ENCODE measurements around the gene ABCC2.
A peak's percentile ranks its signal among the peaks of the same experiment; 100 is the strongest.
"Not testable (repeated sequence)": the region's sequence is repeated elsewhere in the genome, so short reads cannot be mapped to it uniquely, and the experiment has no call there.

The ABCC2 gene

DNA sequence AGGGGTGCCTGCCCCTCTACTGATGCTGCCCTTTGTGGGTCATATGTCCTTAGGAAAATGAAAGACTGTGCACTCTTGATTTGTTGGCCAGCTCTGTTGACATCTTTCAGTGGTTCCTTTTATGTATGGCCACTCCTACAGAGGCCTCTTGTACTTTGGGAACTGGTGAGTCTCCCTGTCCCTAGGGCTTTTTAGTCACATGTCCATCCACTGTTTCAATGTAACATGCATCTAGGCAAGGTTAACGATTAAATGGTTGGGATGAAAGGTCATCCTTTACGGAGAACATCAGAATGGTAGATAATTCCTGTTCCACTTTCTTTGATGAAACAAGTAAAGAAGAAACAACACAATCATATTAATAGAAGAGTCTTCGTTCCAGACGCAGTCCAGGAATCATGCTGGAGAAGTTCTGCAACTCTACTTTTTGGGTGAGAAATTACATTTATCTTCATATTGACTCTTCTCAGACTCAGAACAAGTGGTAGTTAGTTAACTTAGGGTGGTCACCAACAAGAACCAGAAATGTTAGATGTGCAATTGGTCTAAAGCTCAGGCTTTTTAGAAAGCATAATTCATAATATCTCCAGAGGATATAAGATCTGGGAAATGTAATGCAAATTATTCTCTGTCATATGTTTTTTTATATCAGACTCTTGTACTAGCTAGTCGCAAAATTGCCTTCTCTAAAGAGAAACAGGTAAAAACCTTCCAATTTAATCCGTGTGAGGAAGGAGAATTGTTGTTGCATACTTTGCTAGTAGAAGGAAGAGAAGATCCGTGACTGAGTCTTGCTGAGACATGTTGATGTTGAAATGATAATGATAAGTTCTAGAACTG, at the start of gene ABCC2:
TSS of gene ABCC2 (plus strand) at position 194 of the 840 bp plus-strand sequence. CDS start at position 399, 205 bp downstream.
- DNase-seq (ENCODE audit: low spot score) (no peak), ATAC-seq (ENCODE audit: low read depth) (no peak)
- Histone ChIP-seq H3K27me3 (ENCODE audit: insufficient read depth, poor library complexity, severe bottlenecking) (no peaks in the 10 kb centered on the region), H3K9me3 (ENCODE audit: severe bottlenecking) (no peaks in the 10 kb centered on the region), H3K27ac (ENCODE audit: poor library complexity, severe bottlenecking) (peak within 1 kb of the TSS; percentile 99), H3K4me3 (ENCODE audit: severe bottlenecking) (no peak within 1 kb of the TSS), H3K4me1 (ENCODE audit: insufficient read depth, poor library complexity, severe bottlenecking) (peaks cover 46% of the 10 kb centered on the region), H3K36me3 (ENCODE audit: low read depth) (no peaks in the 10 kb centered on the region)
- TF ChIP-seq, protein P1, sequence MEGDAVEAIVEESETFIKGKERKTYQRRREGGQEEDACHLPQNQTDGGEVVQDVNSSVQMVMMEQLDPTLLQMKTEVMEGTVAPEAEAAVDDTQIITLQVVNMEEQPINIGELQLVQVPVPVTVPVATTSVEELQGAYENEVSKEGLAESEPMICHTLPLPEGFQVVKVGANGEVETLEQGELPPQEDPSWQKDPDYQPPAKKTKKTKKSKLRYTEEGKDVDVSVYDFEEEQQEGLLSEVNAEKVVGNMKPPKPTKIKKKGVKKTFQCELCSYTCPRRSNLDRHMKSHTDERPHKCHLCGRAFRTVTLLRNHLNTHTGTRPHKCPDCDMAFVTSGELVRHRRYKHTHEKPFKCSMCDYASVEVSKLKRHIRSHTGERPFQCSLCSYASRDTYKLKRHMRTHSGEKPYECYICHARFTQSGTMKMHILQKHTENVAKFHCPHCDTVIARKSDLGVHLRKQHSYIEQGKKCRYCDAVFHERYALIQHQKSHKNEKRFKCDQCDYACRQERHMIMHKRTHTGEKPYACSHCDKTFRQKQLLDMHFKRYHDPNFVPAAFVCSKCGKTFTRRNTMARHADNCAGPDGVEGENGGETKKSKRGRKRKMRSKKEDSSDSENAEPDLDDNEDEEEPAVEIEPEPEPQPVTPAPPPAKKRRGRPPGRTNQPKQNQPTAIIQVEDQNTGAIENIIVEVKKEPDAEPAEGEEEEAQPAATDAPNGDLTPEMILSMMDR (IDR thresholded peaks at IDR 0.05; ENCODE audit: poor library complexity, severe bottlenecking): no peak

DNA sequence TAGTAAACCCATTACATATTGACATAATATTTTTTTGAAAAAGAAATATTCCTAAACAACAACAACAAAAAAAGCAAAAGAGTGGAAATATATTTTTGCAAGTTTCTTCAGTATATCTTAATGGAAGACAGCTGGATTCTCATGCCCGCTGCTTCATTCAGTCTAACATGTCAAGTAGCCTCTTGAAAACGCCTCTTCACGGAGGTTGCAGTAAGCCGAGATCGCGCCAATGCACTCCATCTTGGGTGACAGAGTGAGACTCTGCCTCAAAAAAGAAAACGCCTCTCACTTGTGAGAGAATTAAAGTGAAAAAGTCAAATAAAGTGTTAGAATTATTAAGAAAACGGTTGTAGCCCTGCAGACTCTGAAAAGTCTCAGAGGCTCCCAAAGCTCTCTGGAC, 49.1 kb upstream of the ABCC2 start:
- Histone ChIP-seq H3K27me3 (ENCODE audit: insufficient read depth, poor library complexity, severe bottlenecking) (no peaks in the 10 kb centered on the region), H3K36me3 (ENCODE audit: low read depth) (peaks cover 38% of the 10 kb centered on the region), H3K27ac (ENCODE audit: poor library complexity, severe bottlenecking) (peak overlapping the region; percentile 82), H3K4me3 (ENCODE audit: severe bottlenecking) (peak overlapping the region; percentile 53), H3K9me3 (ENCODE audit: severe bottlenecking) (no peaks in the 10 kb centered on the region), H3K4me1 (ENCODE audit: insufficient read depth, poor library complexity, severe bottlenecking) (peaks cover 12% of the 10 kb centered on the region)
- ATAC-seq (ENCODE audit: low read depth) (no peak), DNase-seq (ENCODE audit: low spot score) (no peak)
- TF ChIP-seq, protein P1 (IDR thresholded peaks at IDR 0.05; ENCODE audit: poor library complexity, severe bottlenecking): no peak

DNA sequence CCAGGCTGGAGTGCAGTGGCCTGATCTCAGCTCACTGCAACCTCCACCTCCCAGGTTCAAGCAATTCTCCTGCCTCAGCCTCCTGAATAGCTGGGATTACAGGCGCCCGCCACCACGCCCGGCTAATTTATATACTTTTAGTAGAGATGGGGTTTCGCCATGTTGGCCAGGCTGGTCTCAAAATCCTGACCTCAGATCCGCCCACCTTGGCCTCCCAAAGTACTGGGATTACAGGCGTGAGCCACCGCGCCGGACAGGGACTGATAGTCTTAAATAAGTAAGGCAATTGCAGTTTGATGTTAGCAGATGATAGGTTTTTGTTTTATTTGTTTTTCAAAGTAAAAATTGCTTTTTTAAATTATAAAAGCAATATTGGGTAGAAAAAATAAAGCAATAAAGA, 48.3 kb upstream of the ABCC2 start:
- H3K9me3 ChIP-seq (ENCODE audit: severe bottlenecking); DNase-seq (ENCODE audit: low spot score); H3K4me3 ChIP-seq (ENCODE audit: severe bottlenecking); ATAC-seq (ENCODE audit: low read depth); H3K27ac ChIP-seq (ENCODE audit: poor library complexity, severe bottlenecking); H3K27me3 ChIP-seq (ENCODE audit: insufficient read depth, poor library complexity, severe bottlenecking): not testable (repeated sequence)
- Histone ChIP-seq H3K36me3 (ENCODE audit: low read depth) (peaks cover 39% of the 10 kb centered on the region), H3K4me1 (ENCODE audit: insufficient read depth, poor library complexity, severe bottlenecking) (peaks cover 16% of the 10 kb centered on the region)

DNA sequence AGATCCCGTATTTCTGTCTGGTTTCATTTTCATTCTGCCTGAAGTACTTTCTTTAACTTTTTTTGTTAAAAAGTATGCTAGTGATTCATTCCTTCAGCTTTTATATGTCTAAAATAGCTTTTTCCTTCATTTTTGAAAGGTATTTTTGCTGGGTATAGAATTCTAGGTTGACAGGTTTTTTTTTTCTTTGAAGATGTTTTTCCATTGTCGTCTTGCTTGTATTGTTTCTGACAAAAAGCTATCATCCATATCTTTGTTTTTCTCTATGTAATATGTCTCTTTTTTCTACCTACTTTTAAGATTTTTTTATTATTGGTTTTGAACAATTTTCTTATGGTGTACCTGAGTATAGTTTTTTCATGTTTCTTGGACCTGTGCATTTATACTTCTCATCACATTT, 42.2 kb upstream of the ABCC2 start:
- no peak overlapping the region for H3K4me3 ChIP-seq (ENCODE audit: severe bottlenecking)
- H3K36me3 ChIP-seq (ENCODE audit: low read depth): peaks cover 97% of the 10 kb centered on the region
- TF ChIP-seq, protein P1 (IDR thresholded peaks at IDR 0.05; ENCODE audit: poor library complexity, severe bottlenecking): no peak
- no peak overlapping the region for H3K27ac ChIP-seq (ENCODE audit: poor library complexity, severe bottlenecking)
- ATAC-seq (ENCODE audit: low read depth): no peak
- peaks cover 10% of the 10 kb centered on the region for H3K9me3 ChIP-seq (ENCODE audit: severe bottlenecking)
- DNase-seq (ENCODE audit: low spot score): no peak
- peaks cover 7% of the 10 kb centered on the region for H3K4me1 ChIP-seq (ENCODE audit: insufficient read depth, poor library complexity, severe bottlenecking)
- no peaks in the 10 kb centered on the region for H3K27me3 ChIP-seq (ENCODE audit: insufficient read depth, poor library complexity, severe bottlenecking)

DNA sequence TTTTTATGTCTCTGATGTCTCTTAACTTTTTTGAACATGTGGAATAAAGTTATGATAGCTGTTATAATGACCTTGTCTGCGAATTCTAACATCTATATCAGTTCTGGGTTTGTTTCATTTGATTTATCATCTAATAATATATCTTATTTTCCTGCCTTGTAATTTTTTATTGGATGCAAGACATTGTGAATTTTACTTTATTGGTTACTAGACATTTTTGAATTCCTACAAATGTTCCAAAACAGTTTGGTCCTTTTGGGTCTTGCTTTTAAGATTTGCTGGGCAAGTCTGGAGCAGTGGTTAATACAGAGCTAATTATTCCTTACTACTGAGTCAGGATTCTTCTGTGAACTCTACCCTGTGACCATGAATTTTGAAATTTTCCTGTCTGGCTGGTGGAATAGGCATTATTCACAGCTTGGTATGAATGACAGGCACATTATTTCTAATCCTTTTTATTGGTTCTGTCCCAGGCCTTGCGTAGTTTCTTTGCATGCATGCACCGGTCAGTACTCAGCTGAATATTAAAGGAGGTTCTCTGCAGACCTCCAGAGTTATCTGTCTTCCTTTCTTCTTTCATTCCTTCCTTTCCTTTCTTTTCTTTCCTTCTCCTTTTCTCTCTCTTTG, 41.4 kb upstream of the ABCC2 start:
- Histone ChIP-seq H3K27ac (ENCODE audit: poor library complexity, severe bottlenecking) (no peak overlapping the region), H3K36me3 (ENCODE audit: low read depth) (peaks cover 100% of the 10 kb centered on the region), H3K9me3 (ENCODE audit: severe bottlenecking) (peaks cover 10% of the 10 kb centered on the region), H3K4me1 (ENCODE audit: insufficient read depth, poor library complexity, severe bottlenecking) (peaks cover 7% of the 10 kb centered on the region), H3K4me3 (ENCODE audit: severe bottlenecking) (no peak overlapping the region), H3K27me3 (ENCODE audit: insufficient read depth, poor library complexity, severe bottlenecking) (no peaks in the 10 kb centered on the region)
- ATAC-seq (ENCODE audit: low read depth) (no peak), DNase-seq (ENCODE audit: low spot score) (no peak)
- TF ChIP-seq, protein P1 (IDR thresholded peaks at IDR 0.05; ENCODE audit: poor library complexity, severe bottlenecking): no peak

All from RWPE2 (cell line).